Gastrocnemius medialis (tissue), 4 donors: ENCODE measurements around the gene PERP.

Source experiments
- CTCF ChIP-seq, 5 experiments: fragments of 450-650 bp in 3 of 5; fragments of 200-600 bp in 2 of 5; sonication (generic) in 2 of 5; IDR thresholded peaks in 4 of 5; conservative IDR thresholded peaks in 1 of 5; 1 replicate in 4 of 5; 2 replicates in 1 of 5; pipeline ENCODE4 v1.5.1; 2016 to 2019; ENCODE audit warnings: antibody characterized with exemption in 5 of 5, mild to moderate bottlenecking in 3 of 5, moderate library complexity in 3 of 5
- POLR2A ChIP-seq, 2 donors: fragments of 450-650 bp; IDR thresholded peaks; one replicate each; pipeline ENCODE4 v1.6.1; 2017; ENCODE audit warnings: antibody characterized with exemption in 2 of 2, mild to moderate bottlenecking in 2 of 2, moderate library complexity in 2 of 2

- no peak for TF ChIP-seq POLR2A (IDR thresholded peaks at IDR 0.05)
- no peak for TF ChIP-seq CTCF (IDR thresholded peaks at IDR 0.05 in 4 of 5, conservative IDR thresholded peaks at IDR 0.05 in 1 of 5)
These were observed 7.4 kb downstream of the PERP start for GRCh38 chr6:138099832-138100231.
